Smooth muscle cell (in vitro differentiated cells): Measurements from ENCODE around the gene SEC24D. TPM values are rescaled to one million over a fixed set of nuclear protein-coding genes. Genes with fewer than 3 reads are reported as not detected.

ENCODE experiments used
- DNase-seq: peaks from one replicate; lab custom pipeline; 2025; ENCODE audit not compliant: unreplicated experiment; lab: John Stamatoyannopoulos, UW
- H2AFZ ChIP-seq: fragments of 200-600 bp; sonication (generic); 2 replicates; pipeline ENCODE4 v1.6.0; 2016; ENCODE audit warnings: antibody characterized with exemption, low read depth, mild to moderate bottlenecking
- H3F3A ChIP-seq: fragments of 200-600 bp; sonication (generic); 2 replicates; pipeline ENCODE4 v1.6.0; 2017; ENCODE audit warnings: antibody characterized with exemption, low read depth
- H3K27ac ChIP-seq: fragments of 200-600 bp; sonication (generic); 2 replicates; pipeline ENCODE4 v1.5.1; 2016; ENCODE audit warnings: low read depth, mild to moderate bottlenecking
- H3K27me3 ChIP-seq: fragments of 200-600 bp; sonication (generic); 2 replicates; pipeline ENCODE4 v1.6.1; 2016; ENCODE audit warnings: low read depth, mild to moderate bottlenecking
- H3K36me3 ChIP-seq: fragments of 200-600 bp; sonication (generic); 2 replicates; pipeline ENCODE4 v1.5.1; 2016; ENCODE audit warnings: low read depth
- H3K4me1 ChIP-seq: fragments of 200-600 bp; sonication (generic); 2 replicates; pipeline ENCODE4 v1.5.1; 2016; ENCODE audit warnings: low read depth
- H3K4me2 ChIP-seq: fragments of 200-600 bp; sonication (generic); 2 replicates; pipeline ENCODE4 v1.6.0; 2016; ENCODE audit warnings: mild to moderate bottlenecking
- H3K4me3 ChIP-seq: fragments of 200-600 bp; sonication (generic); 2 replicates; pipeline ENCODE4 v1.5.1; 2016; ENCODE audit warnings: mild to moderate bottlenecking
- H3K79me2 ChIP-seq: fragments of 200-600 bp; sonication (generic); 2 replicates; pipeline ENCODE4 v1.6.0; 2016; ENCODE audit warnings: low read depth, mild to moderate bottlenecking
- H3K9ac ChIP-seq: fragments of 200-600 bp; sonication (generic); 2 replicates; pipeline ENCODE4 v1.6.0; 2016; ENCODE audit warnings: low read depth
- H3K9me3 ChIP-seq: fragments of 200-600 bp; sonication (generic); replicated peaks from 2 replicates; pipeline ENCODE4 v1.5.1; 2016; ENCODE audit warnings: low read depth
- H4K20me1 ChIP-seq: fragments of 200-600 bp; sonication (generic); 2 replicates; pipeline ENCODE4 v1.6.0; 2016; ENCODE audit warnings: low read depth
- CTCF ChIP-seq: fragments of 200-600 bp; sonication (generic); IDR thresholded peaks from 2 replicates; pipeline ENCODE4 v1.5.1; 2017; ENCODE audit warnings: borderline replicate concordance, mild to moderate bottlenecking, antibody characterized with exemption; ENCODE audit not compliant: insufficient read depth, poor library complexity, severe bottlenecking
- WGBS: methylation state at CpG from one replicate; pipeline ENCODE4 v1.1.7; 2016; ENCODE audit warnings: low lambda C conversion rate; 5-methylcytosine and 5-hydroxymethylcytosine counted together
- polyA plus RNA-seq: library from polyadenylated mRNA; unstranded; fragments of >200 nt; fragmentation: Nextera tagmentation; extraction: Ambion mirVana; gene quantifications from 2 replicates; pipeline ENCODE4 v1.2.1, GENCODE V29; 2016
- total RNA-seq: library from RNA; depleted of rRNA; stranded (reverse); fragments of >200 nt; gene quantifications from 2 replicates; pipeline ENCODE4 v1.2.3, GENCODE V29; 2014

Gene SEC24D
- total and polyA plus RNA-seq, 2 experiments from 2014 or later: 163 to 237 TPM

- Histone ChIP-seq H3K79me2 (peaks cover 73% of the 10 kb centered on the region), H3K36me3 (peaks cover 22% of the 10 kb centered on the region)
- 93% methylated on average over 2 of the region's 2 CpGs for WGBS
These were observed 74.4 kb downstream of the SEC24D start for GRCh38 chr4:118761397-118762016.

GRCh38 chr4:118760493-118760892 is 75.4 kb downstream of the SEC24D start:
- WGBS: 100% methylated on average over 5 of the region's 5 CpGs
- Histone ChIP-seq H3K4me3 (no peak overlapping the region), H3K4me2 (no peak overlapping the region), H3K9ac (no peak overlapping the region), H3K27ac (no peak overlapping the region), H3K79me2 (peaks cover 73% of the 10 kb centered on the region), H3K9me3 (no peaks in the 10 kb centered on the region), H2AFZ (no peak overlapping the region), H3K27me3 (no peaks in the 10 kb centered on the region), H3K36me3 (peaks cover 24% of the 10 kb centered on the region), H4K20me1 (peaks cover 99% of the 10 kb centered on the region), H3K4me1 (no peaks in the 10 kb centered on the region), H3F3A (peaks cover 37% of the 10 kb centered on the region)
- TF ChIP-seq CTCF: no peak
- DNase-seq: no peak

More at GRCh38 chr4:118761397-118762016, 74.4 kb downstream of the SEC24D start:
- Histone ChIP-seq H3K4me2 (no peak overlapping the region), H2AFZ (no peak overlapping the region), H3K27me3 (no peaks in the 10 kb centered on the region), H3K4me3 (no peak overlapping the region), H3K9ac (no peak overlapping the region), H3K4me1 (no peaks in the 10 kb centered on the region), H3K9me3 (no peaks in the 10 kb centered on the region), H4K20me1 (peaks cover 99% of the 10 kb centered on the region), H3F3A (peaks cover 42% of the 10 kb centered on the region), H3K27ac (peak overlapping the region; percentile 37)
- no peak for TF ChIP-seq CTCF
- no peak for DNase-seq

- Histone ChIP-seq H3K9me3 (no peaks in the 10 kb centered on the region), H3K4me3 (no peak overlapping the region), H3K9ac (no peak overlapping the region), H3F3A (peaks cover 35% of the 10 kb centered on the region), H2AFZ (no peak overlapping the region), H3K36me3 (peaks cover 28% of the 10 kb centered on the region), H3K27ac (peak overlapping the region; percentile 64), H3K4me2 (peak overlapping the region; percentile 24), H3K79me2 (peaks cover 71% of the 10 kb centered on the region), H3K27me3 (no peaks in the 10 kb centered on the region), H4K20me1 (peaks cover 99% of the 10 kb centered on the region), H3K4me1 (no peaks in the 10 kb centered on the region)
- 97% methylated on average over 3 of the region's 3 CpGs for WGBS
- no peak for TF ChIP-seq CTCF
- no peak for DNase-seq
These were observed 75.8 kb downstream of the SEC24D start for GRCh38 chr4:118760092-118760491.

GRCh38 chr4:118759481-118759880 is 76.4 kb downstream of the SEC24D start:
- H3K4me1 ChIP-seq: no peaks in the 10 kb centered on the region
- H3K27ac ChIP-seq: peak overlapping the region; percentile 64
- peaks cover 99% of the 10 kb centered on the region for H4K20me1 ChIP-seq
- H3K27me3 ChIP-seq: no peaks in the 10 kb centered on the region
- no peak overlapping the region for H3K4me3 ChIP-seq
- peaks cover 34% of the 10 kb centered on the region for H3K36me3 ChIP-seq
- H3K9me3 ChIP-seq: no peaks in the 10 kb centered on the region
- peak overlapping the region; percentile 24 for H3K4me2 ChIP-seq
- H3K9ac ChIP-seq: no peak overlapping the region
- H3F3A ChIP-seq: peaks cover 32% of the 10 kb centered on the region
- peaks cover 70% of the 10 kb centered on the region for H3K79me2 ChIP-seq
- no peak overlapping the region for H2AFZ ChIP-seq
- WGBS: 43% methylated on average over 2 of the region's 2 CpGs
- no peak for DNase-seq
- TF ChIP-seq CTCF: no peak
